ENCODE measurements around the gene DUSP3.

Gene DUSP3

DNA sequence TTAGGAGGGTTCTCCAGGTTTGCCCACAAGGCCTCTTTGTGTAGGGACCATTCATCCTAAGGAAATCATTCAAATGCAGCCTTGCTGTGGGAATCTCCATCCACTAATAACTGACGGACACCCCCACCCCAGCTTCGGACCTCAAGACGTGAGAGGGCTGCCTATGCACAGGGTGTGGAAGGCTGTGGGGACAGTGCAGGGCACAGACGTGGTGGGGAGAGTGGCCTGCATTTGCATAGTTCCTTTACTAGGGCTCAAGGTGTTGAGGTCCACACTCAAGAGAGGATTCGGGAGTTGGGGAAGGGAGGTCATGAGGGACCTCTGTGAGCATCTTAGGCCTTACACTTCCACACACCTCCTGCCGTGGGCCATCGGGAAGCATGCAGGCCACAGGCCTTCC lies 9.8 kb downstream of the DUSP3 start:
- no peak for DNase-seq (ENCODE audit: low spot score)

DNA sequence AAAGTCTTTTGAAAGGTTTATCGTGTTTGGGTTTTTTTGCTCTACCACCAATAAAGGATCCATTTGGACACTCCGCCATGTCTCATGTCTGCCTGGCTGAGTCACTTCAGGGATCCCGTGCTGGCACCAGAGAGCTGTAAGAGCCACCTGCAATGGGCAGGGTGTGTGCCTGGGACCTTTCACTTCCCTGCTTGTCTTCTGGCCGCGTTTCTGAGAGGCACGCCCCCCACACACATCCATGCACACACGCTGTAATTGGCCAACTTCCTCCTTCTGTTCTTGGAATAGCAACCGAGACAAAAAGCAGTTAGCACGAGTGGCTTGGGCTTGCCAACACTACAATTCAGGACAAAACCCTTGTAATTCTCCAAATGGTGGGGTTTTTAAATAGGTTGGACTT lies 10.4 kb downstream of the DUSP3 start:
- no peak for DNase-seq (ENCODE audit: low spot score)

DNA sequence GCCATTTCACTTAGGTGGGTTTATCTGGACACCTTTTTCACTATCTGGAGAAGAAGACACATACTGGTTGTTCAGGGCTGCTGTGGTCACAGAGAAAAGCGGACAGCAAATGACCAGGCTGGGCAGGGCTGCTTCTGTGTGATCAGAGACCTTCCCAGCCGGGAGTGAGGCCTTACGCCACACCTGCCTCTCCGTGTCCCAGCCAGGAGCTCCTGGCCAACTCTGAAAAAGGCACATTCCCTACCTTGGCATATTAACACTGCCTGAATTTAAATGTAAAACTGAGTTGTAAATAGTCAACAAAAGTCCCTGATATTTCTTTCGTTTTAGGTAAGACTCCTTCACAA lies 11.1 kb downstream of the DUSP3 start:
- DNase-seq (ENCODE audit: low spot score) = no peak

DNA sequence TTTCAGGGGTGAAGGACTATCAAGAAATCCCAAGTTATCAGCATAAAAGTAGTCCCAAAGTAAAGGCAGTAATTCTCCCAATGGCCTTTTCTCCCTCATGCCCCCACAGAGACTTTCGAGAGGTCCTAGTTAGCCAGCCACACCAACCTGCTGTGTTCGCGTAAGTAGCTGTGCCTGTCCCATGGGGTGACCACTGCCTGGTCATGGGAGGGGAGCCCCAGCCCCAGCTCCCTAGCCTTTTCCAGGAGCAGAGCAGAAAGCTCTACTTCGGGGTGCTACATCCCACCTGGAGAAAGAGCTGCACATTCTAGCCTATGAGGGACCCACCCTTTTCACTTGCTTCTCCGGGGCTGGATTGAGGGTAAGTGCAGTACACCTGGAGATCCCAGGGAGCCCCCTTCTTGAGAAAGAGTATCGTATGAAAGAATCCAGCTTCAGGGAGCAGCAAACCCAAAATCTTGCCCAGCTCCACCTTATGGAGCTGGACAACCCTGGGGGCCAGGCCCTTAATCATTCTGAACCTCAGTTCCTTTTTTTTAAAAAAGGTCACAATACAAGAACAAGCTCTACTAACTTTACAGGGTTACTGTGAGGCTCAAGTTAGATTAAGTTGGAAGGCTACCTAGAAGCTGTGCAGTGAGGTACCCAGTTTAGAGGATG lies 11.6 kb downstream of the DUSP3 start:
- DNase-seq (ENCODE audit: low spot score) = no peak

DNA sequence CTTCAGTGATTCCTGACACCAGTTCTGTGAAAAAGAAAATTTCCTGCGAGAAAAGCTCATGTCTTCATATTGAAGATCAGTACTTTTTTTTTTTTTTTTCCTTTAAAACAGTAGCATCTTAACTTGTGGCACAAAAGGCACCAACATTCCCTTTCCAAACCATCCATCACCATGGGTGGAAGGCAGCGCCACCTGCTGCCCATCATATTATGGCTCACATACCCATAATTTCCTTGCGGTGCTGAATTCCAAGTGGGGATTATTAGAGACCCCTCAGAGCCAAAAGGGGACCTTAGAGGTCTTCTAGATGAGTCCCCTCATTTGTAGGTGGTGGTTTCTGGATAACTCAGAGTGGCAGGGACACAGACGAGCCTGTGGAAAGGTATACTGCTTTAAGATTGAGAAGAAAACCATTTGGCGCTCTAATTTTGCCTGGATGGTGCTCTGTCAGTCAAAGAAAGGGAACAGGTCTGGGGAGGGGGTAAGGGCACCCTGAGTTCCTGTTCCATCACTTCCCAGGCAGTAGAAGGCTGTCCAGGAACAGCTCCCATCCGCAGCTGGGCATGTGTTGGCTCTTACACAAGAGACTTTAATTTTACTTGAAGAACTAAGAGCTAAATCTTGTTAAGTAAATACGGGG lies 12.2 kb downstream of the DUSP3 start:
- peak; percentile 80 for DNase-seq (ENCODE audit: low spot score)

DNA sequence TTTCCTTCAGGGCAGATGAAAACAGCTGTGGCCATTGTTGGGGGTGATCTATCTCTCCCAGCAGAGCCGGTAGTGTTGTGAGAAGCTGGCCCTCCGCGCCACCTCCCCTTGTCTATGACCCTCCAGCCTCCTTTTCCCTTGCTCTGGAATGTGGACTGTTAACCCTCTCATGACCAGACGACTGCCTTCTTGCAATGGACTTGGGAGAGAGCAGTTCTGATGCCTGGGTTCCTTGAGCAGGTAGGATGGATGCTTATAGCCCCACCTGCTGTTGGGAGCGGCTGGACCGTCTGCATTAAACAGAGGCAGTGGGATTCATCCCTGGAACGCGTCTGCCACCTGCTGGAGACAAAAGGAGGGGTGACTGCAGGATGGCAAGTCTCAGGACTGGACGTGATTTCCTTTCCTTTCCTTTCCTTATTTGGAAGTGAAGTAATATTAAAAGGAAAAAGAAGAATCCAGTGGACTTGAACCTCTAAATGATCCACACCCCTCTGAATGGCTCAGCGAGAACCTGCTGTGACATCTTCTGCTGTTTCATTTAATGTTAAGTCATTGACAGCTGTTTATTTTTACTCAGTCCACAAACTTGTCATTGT lies 18.4 kb downstream of the DUSP3 start:
- peak; percentile 95 for DNase-seq (ENCODE audit: low spot score)

DNA sequence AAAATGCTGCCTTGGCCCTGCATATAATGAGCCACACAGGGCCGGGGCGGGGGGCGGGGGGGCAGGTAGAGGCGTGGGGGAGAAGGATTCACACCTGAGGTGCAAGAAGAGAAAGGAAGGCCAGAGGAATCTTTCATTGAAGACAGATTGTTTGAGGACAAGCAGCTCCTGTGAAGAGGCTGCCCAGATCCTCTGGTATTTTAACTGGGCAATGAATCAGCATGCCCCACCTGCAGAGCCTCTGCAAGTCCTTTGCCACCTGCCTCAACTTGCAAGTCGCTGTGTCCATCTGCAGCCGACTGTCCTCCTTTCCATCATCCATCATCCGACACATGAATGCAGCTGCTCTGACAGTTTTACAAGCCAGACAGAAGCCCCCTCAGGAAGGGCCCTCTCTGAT lies 18.9 kb downstream of the DUSP3 start:
- DNase-seq (ENCODE audit: low spot score) = no peak

DNA sequence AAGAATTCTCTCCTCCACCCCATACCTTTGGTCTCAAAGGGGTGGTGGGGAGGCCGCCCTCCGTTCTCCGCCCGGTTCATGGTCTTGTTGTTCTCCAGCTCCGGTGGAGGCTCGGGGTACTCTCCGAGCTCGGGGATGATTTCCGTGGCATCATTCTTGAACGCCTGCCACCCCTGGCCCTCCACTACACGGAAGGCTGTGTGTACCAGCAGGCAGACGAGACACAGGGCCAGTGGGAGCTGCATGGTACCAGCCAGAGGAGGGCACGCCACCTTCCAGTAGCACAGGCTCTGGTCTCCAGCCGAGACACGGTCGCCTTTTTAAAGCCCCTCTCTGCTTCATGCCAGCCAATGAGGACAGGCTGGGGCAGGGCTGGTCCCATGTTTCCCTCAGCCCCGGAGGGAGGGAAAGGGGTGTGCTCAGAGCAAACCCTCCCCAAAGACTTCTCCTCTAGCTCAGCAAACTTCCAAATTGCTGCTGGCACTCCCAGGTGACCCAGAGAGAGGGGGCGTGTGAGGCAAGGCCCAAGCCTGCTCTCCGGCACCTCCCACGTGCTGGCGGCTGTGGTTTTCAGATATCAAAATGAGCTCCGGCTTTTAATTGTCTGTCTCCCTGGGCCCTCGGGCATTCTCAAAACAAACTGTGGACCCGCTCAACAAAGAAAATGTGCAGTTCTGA lies 20.1 kb downstream of the DUSP3 start, which contains the start of gene SOST:
Gene SOST, minus strand, starts transcription at position 295 of the 678 bp plus-strand sequence. Its CDS starts 50 bp downstream, at position 245.
- peak; percentile 34 for DNase-seq (ENCODE audit: low spot score)

DNA sequence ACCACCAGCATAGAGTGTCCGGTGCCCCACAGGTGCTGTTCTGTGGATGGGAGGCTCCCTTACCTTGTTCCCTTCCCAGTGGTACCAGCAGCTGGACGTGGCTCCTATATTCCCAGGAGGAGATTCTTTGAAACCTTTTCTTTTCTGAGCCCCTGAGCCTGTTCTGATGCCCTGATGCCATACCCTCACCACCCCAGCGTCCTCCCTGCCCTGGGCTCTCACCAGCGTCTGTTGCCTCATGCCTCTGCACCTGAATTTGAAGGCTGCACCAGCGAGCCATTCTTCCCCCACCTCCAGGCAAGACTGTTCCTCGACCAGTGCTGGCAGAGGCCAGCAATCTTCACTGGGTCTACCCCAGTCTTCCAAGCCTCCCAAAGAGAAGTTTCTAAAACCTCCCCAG lies 20.7 kb downstream of the DUSP3 start:
- no peak for DNase-seq (ENCODE audit: low spot score)

DNA sequence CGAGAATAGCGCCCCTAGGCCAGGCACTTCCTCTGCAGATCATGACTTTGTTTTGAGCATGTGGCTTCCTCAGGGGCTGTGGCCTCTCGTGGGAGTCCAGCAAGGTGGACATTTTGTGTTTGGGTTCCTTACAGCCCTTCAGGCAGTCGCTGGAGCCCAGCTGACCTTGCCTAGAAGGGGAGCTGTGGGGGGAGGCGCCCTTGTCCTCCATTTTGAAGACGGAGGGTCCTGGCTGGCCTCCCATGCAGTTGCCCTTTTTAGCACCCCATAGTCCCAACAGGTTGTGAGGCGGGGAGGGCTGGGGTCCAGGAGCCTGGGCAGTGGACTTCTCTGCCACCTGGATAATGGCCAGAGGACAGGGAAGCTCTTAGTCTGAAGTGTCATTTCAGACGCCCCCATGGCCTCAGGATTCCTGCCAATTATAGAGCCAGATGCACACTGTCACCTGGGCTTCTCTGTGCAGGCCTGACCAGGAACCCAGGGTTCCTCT lies 21.6 kb downstream of the DUSP3 start:
- DNase-seq (ENCODE audit: low spot score) = no peak

DNA sequence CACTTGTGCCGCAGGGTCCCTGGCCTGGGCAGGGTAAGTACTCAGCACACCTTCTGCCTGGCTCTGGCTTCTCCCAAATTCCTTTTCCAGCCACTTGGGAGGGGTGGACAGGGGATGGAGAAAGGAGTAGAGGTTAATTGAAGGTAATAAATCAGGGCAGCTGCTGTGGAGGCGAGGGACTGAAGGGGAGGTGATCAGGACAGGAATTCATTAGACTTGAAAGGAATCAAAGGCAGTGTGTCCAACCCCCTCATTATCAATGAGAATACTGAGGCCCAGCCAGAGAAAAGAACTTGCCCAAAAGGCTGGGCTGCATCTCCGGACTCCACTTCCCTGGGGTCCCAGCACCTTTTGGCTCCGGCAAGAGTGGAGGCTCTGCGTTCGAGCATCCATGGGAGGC lies 22.6 kb downstream of the DUSP3 start:
- DNase-seq (ENCODE audit: low spot score) = peak; percentile 26

DNA sequence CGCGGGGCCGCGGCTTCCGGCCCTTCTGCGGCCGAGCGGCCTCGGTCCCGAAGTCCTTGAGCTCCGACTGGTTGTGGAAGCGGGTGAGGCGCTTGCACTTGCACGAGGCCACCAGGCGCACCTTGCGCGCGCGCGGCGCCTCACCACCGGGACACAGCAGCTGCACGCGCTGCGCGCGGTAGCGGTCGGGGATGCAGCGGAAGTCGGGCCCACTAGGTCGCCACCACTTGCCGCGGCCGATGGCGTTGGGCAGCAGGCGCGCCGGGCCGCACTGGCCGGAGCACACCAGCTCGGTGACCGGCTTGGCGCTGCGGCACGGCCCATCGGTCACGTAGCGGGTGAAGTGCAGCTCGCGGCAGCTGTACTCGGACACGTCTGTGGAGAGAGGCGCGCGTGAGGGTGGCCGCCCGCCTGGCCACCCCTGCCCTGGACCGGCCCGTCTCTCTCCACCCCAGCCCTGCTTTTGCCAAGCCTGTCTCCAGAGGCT lies 23.3 kb downstream of the DUSP3 start:
- peak; percentile 60 for DNase-seq (ENCODE audit: low spot score)

DNA sequence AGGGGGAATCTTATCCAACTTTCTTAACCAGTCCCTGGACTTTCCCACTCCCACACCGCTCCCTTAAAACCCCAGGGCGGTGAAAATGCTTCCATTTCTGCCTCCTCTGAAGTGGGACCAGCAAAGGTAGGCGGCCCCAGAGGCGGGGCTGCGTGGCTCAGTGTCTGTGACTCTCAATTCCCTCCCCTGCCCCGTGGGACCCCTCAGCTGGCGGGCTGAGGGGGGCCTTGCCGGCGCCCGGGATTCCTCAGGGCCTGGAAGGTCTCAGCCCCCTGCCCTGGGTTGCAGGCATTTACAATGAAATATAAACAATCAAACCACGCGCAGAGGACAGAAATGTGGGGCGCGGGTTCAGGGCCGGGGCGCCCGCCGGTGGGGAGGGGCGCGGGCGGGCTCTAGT lies 23.8 kb downstream of the DUSP3 start:
- no peak for DNase-seq (ENCODE audit: low spot score)

DNA sequence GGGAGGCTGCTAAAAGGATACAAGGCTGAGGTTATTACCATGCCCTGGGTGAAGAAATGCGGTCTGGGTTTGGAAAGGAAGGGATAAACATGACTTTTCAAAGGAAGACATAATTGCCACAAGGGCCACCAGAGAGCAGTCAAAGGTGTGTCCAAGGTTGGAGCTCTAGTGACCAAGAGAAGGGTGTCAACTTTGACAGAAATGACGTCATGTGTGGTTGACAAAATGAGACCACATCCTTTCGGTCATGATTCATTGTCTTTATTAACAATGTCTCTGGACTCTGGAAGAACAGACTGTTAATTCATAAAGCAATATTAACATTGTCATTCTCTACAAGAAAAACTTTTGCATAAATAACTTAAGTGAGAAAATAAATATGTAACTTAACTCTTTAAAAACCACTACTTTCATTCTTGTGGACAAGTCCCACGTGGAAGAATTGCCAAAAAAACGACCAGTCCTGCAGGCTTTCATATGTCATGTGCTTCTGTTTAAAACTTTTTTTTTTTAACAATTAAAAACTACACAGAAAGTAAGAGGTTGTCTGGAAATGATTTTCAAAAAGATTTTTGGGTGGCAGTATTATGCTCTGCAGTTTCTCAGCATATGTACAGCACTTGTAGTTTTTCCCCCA lies 25.2 kb downstream of the DUSP3 start:
- DNase-seq (ENCODE audit: low spot score) = no peak

DNA sequence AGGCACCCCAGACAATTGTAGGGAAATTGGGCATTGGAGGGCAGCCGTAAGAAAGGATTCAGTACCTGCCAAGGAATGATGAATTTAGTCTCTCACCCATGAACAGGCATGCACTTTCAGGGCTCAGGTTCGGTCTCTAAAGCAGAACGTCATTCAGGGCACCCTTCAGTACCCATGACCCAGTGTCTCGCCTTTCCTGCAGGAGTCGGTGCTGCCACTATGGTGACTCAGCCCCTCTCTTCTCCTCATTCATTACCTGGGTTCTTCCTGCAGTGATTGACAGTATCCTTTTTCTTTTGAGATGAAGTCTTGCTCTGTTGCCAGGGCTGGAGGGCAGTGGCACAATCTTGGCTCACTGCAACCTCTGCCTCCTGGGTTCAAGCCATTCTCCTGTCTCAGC lies 28.6 kb downstream of the DUSP3 start:
- DNase-seq (ENCODE audit: low spot score) = no peak

DNA sequence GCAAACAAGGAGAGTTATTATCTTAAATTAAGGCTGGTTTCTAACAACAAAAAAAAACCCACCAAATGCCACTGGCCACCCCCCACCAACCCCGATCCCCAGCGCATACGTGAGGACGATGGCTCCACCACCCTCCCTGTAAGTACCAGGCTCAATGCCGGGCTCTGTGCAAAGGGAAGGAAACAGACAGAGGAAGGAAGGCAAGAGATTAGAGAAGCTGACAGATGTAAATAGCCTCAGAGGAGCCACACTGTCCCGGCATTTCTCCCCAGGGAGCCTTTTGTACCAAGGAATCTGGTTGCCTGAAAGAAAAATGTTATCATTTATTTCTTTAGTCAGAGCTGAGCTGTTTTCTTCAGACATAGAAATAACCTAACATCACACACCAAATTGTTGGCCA lies 33.2 kb downstream of the DUSP3 start:
- DNase-seq (ENCODE audit: low spot score) = peak; percentile 86

DNA sequence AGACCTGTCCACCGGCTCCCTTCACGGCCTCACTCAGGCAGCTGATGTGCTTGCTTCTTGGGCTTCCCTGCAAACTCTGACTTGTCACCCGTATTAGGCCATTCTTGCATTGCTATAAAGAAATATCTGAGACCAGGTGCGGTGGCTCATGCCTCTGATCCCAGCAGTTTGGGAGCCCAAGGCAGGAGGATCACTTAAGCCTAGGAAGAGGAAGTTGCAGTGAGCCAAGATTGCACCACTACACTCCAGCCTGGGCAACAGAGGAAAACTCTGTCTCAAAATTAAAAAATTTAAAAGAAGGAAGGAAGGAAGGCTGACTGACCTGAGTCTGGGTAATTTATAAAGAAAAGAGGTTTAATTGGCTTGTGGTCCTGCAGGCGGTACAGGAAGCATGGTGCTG lies 37.1 kb downstream of the DUSP3 start:
- DNase-seq (ENCODE audit: low spot score) = no peak

DNA sequence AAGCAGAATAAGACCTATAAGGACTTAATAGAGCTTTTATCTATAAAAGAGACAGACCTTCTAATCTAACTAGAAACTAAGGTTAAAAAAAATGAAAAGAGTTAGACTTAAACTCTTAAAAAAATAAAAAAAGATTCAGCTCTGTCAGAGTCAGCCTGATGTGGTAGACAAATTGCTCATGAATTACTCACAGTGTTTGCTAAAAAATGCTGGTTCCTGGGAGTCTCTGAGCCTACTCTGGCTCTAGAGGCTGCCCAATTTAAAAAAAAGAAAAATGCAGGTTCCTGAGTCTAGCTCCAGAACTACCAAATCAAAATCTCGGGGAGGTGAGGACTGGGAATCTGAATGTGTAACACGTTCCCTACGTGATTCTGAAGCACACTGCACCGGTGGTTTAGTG lies 38.2 kb downstream of the DUSP3 start:
- DNase-seq (ENCODE audit: low spot score) = no peak

DNA sequence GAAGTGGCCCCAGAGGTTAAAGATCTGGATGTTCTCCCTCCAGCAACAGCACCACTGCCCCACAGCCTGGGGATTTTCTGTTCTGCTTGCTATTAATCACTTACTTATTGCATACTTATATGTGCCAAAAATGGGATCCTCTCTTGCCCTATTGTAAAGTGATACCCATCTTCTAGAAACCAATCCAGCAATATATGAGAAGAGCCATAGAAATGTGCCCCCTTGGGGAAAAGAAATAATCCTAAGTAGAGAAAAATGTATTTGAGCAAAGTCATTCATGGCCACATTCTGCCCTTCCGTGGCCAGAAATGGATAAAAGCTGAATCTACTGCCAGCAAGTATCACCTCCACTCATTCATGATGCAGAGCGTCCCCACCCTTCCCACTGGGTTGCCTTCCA lies 41.1 kb downstream of the DUSP3 start:
- DNase-seq (ENCODE audit: low spot score) = no peak

DNA sequence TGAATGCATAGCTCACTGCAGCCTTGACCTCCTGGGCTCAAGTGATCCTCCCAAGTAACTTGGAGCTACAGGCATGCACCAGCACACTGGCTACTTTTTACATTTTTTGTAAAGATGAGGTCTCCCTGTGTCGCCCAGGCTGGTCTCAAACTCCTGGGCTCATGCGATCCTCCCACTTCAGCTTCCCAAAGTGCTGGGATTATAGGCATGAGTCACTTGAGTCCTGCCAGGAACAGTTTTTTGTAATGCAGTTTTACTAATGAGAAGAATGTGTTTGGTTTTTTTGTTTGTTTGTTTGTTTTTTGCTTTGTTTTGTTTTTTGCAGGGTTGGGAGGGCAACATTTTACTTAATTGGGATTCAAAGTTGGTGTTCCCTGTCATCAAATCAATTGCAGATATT lies 42.4 kb downstream of the DUSP3 start:
- no peak for DNase-seq (ENCODE audit: low spot score)

DNA sequence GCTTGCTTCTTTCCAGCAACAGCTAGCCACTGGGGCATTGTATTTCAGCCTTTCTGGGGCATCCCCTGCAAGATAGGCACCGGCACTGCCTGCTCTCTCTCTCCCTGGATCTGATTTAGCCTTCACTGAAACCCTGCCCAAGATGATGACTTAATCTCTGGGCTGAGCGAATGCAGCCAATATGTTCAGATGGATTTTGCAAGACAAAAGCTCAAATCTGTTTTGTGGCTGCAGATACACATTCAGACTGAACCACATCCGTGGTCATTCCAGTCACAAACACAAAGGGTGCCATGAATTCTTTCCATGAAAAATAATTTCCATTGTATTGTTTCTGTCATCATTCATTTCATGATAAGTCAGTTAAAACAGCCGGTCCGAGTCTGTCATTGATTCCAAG lies 44.4 kb downstream of the DUSP3 start:
- no peak for DNase-seq (ENCODE audit: low spot score)

DNA sequence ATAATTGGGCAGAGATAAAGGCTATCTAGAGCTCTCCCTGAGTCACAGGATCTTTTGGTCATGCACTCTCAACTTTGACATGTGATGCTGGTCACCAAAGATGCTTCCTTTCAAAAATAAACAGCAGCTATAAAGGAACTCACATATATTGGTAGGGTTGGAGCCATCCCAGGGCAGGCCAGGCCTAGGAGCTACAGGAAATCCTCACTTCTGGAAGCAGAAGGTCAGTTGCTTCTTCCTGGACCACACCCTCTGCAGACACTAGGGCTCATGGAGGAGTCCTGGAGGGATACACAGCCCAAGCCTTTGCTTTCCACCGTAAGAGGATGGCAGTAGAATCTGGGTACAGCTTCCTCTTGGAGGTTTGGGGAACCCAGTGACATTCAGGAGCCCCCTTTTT lies 44.8 kb downstream of the DUSP3 start:
- DNase-seq (ENCODE audit: low spot score) = no peak
